ENCODE results near the gene CFAP57. TPM values are rescaled to one million over a fixed set of nuclear protein-coding genes. Genes with fewer than 3 reads are reported as not detected.

The CFAP57 gene
- total and polyA plus RNA-seq, 9 of the 15 experiments (the other 6 are each of a cell fraction or from before 2014, with no cell fraction given), result 0.04 to 0.22 (median 0.07) TPM; not detected in 3

GRCh38 chr1:43206600-43207228, 34.6 kb downstream of the CFAP57 start:
- BruUV-seq (replicated peaks), result no TSS peak
- Histone ChIP-seq H3K9me1 (ENCODE audit: control insufficient read depth, insufficient read depth, low read length) (no peaks in the 10 kb centered on the region), H3K4me1 (replicated peaks in 1 of 2; ENCODE audit: control insufficient read depth in 2 of 2, insufficient read depth in 2 of 2, low read length in 2 of 2) (peaks cover 0 to 3% of the 10 kb centered on the region in 2 experiments; a peak in 4 of 5 replicates), H3K27me3 (ENCODE audit: control insufficient read depth in 2 of 2, insufficient read depth in 2 of 2, low read length in 2 of 2) (peaks cover 29 to 57% of the 10 kb centered on the region in 2 experiments), H3K36me3 (ENCODE audit: control insufficient read depth, insufficient read depth, low read length) (no peaks in the 10 kb centered on the region), H4K20me1 (replicated peaks; ENCODE audit: control insufficient read depth, insufficient read depth, low read length) (no peaks in the 10 kb centered on the region), H3K9me3 (replicated peaks; ENCODE audit: control insufficient read depth, insufficient read depth, low read depth, low read length) (no peaks in the 10 kb centered on the region), H3K27ac (ENCODE audit: extremely low read depth, low read depth, low read length) (no peak overlapping the region), H3K79me2 (ENCODE audit: control insufficient read depth, insufficient read depth, low read length) (no peaks in the 10 kb centered on the region), H3K9ac (ENCODE audit: insufficient read depth in 1 of 2, low read depth in 2 of 2, low read length in 2 of 2) (0 out of 4 replicates have a peak overlapping the region, but pooled peaks of 1 of the 2 experiments have one; percentile 20), H3K4me3 (no peak overlapping the region), H3K4me2 (ENCODE audit: insufficient read depth, low read length) (no peak overlapping the region), H2AFZ (ENCODE audit: low read depth, low read length) (no peak overlapping the region)
- no peak for FAIRE-seq
- ChIA-PET CTCF (ENCODE audit: low intra/inter-chr PET ratio) (no interaction called here), POLR2A (interaction anchor here (1.0 kb wide), 1 partner anchor 25 kb away, joined by 3 read pairs; no protein-coding TSS in a partner anchor)
- WGBS (ENCODE audit: insufficient coverage, low coverage, missing lambda C conversion rate), result under 1% methylated on average over 10 of the region's 10 CpGs
- intact Hi-C loops (cut with micrococcal nuclease) (no loop called here), in situ Hi-C loops (cut with MboI) (no loop called here)
- DNase-seq (ENCODE audit: extremely low read depth in 1 of 4, low spot score in 3 of 4), result no peak
- no peak for ATAC-seq
- TF ChIP-seq IRF2 (CRISPR knock-in tag; IDR thresholded peaks at IDR 0.05), result no peak
- no peak for TF ChIP-seq NFIC (IDR thresholded peaks at IDR 0.05)
- TF ChIP-seq CREBBP (IDR thresholded peaks at IDR 0.05; ENCODE audit: low read depth, low read length), result no peak
- no peak for TF ChIP-seq SRSF7 (optimal IDR thresholded peaks at IDR 0.05; ENCODE audit: low read depth, low read length)
- TF ChIP-seq NKRF (IDR thresholded peaks at IDR 0.05; ENCODE audit: borderline replicate concordance), result no peak
- no peak for TF ChIP-seq SOX6 (IDR thresholded peaks at IDR 0.05)
- no peak for TF ChIP-seq ZBTB17 (CRISPR knock-in tag; IDR thresholded peaks at IDR 0.05)
- no peak for TF ChIP-seq HDAC8 (tag; IDR thresholded peaks at IDR 0.05)
- no peak for TF ChIP-seq ILK (tag; IDR thresholded peaks at IDR 0.05; ENCODE audit: borderline replicate concordance, low read depth)
- no peak for TF ChIP-seq U2AF2 (optimal IDR thresholded peaks at IDR 0.05; ENCODE audit: low read depth, low read length)
- TF ChIP-seq TEAD1 (CRISPR knock-in tag; IDR thresholded peaks at IDR 0.05), result peak in 1 of 2 experiments; percentile 79; a peak in 2 of 4 replicates
- TF ChIP-seq TRIM24 (IDR thresholded peaks at IDR 0.05), result no peak
- TF ChIP-seq ELF1 (tag; IDR thresholded peaks at IDR 0.05), result no peak
- no peak for TF ChIP-seq ZFP36 (IDR thresholded peaks at IDR 0.05; ENCODE audit: low read depth, low read length, partially characterized antibody)
- no peak for TF ChIP-seq KLF10 (CRISPR knock-in tag; IDR thresholded peaks at IDR 0.05)
- peak; percentile 48 for TF ChIP-seq GABPA (tag; conservative IDR thresholded peaks at IDR 0.05; ENCODE audit: low read depth)

All from K562 (cell line).